Measurements from ENCODE around the gene GALNT7. TPM values are rescaled to one million over a fixed set of nuclear protein-coding genes. Genes with fewer than 3 reads are reported as not detected.

The GALNT7 gene
- total RNA-seq, 1 experiment from 2014 or later, result 13.8 TPM

GRCh38 chr4:173237762-173238161 is 69.2 kb downstream of the GALNT7 start:
- Histone ChIP-seq H3K4me3 (ENCODE audit: low read length) (no peak overlapping the region), H4K20me1 (ENCODE audit: low read length) (no peaks in the 10 kb centered on the region), H3K4me2 (ENCODE audit: low read length) (no peak overlapping the region), H2AFZ (ENCODE audit: low read length) (no peak overlapping the region), H3F3A (ENCODE audit: low read length, unreplicated experiment) (no peaks in the 10 kb centered on the region), H3K79me2 (ENCODE audit: low read length) (0 out of 2 replicates have a peak, but pooled peaks cover 3% of the 10 kb centered on the region), H3K9me2 (replicated peaks; ENCODE audit: low read length) (no peaks in the 10 kb centered on the region), H3K27me3 (ENCODE audit: low read length) (no peaks in the 10 kb centered on the region), H3K9ac (ENCODE audit: low read length) (no peak overlapping the region), H3K4me1 (ENCODE audit: insufficient read depth, low read length) (peaks cover 17% of the 10 kb centered on the region), H3K36me3 (ENCODE audit: low read depth, low read length) (no peaks in the 10 kb centered on the region), H3K27ac (ENCODE audit: low read length) (no peak overlapping the region), H3K9me3 (ENCODE audit: low read length) (no peaks in the 10 kb centered on the region)
- ATAC-seq (no peak), DNase-seq (no peak)
- CTCF ChIA-PET, result interaction anchor here (0.9 kb wide), 2 partner anchors 24 to 224 kb away, joined by 3 to 15 read pairs; no protein-coding TSS in a partner anchor
- no TSS peak for BruUV-seq (replicated peaks)
- POLR2A ChIA-PET (ENCODE audit: unreplicated experiment), result no interaction called here
- no peak for TF ChIP-seq EZH2 (IDR thresholded peaks at IDR 0.05; ENCODE audit: low read length, unreplicated experiment)
- TF ChIP-seq EZH2phosphoT487 (IDR thresholded peaks at IDR 0.05; ENCODE audit: borderline replicate concordance, low read length), result no peak
- TF ChIP-seq, protein P1, sequence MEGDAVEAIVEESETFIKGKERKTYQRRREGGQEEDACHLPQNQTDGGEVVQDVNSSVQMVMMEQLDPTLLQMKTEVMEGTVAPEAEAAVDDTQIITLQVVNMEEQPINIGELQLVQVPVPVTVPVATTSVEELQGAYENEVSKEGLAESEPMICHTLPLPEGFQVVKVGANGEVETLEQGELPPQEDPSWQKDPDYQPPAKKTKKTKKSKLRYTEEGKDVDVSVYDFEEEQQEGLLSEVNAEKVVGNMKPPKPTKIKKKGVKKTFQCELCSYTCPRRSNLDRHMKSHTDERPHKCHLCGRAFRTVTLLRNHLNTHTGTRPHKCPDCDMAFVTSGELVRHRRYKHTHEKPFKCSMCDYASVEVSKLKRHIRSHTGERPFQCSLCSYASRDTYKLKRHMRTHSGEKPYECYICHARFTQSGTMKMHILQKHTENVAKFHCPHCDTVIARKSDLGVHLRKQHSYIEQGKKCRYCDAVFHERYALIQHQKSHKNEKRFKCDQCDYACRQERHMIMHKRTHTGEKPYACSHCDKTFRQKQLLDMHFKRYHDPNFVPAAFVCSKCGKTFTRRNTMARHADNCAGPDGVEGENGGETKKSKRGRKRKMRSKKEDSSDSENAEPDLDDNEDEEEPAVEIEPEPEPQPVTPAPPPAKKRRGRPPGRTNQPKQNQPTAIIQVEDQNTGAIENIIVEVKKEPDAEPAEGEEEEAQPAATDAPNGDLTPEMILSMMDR (conservative IDR thresholded peaks at IDR 0.05; ENCODE audit: low read depth, low read length), result no peak
- intact Hi-C loops (cut with micrococcal nuclease), result no loop called here

- Histone ChIP-seq H3K27me3 (ENCODE audit: low read length) (no peaks in the 10 kb centered on the region), H3F3A (ENCODE audit: low read length, unreplicated experiment) (no peaks in the 10 kb centered on the region), H3K36me3 (ENCODE audit: low read depth, low read length) (no peaks in the 10 kb centered on the region), H3K9me3 (ENCODE audit: low read length) (no peaks in the 10 kb centered on the region), H3K4me2 (ENCODE audit: low read length) (no peak overlapping the region), H4K20me1 (ENCODE audit: low read length) (no peaks in the 10 kb centered on the region), H2AFZ (ENCODE audit: low read length) (no peak overlapping the region), H3K9me2 (replicated peaks; ENCODE audit: low read length) (no peaks in the 10 kb centered on the region), H3K4me1 (ENCODE audit: insufficient read depth, low read length) (peaks cover 31% of the 10 kb centered on the region), H3K79me2 (ENCODE audit: low read length) (peaks cover 14% of the 10 kb centered on the region; the same call in 1 of the 2 replicates), H3K9ac (ENCODE audit: low read length) (no peak overlapping the region), H3K27ac (ENCODE audit: low read length) (no peak overlapping the region), H3K4me3 (ENCODE audit: low read length) (no peak overlapping the region)
- no peak for DNase-seq
- ChIA-PET CTCF (no interaction called here), POLR2A (ENCODE audit: unreplicated experiment) (no interaction called here)
- intact Hi-C loops (cut with micrococcal nuclease), result no loop called here
- no peak for ATAC-seq
- TF ChIP-seq, protein P1 (conservative IDR thresholded peaks at IDR 0.05; ENCODE audit: low read depth, low read length), result no peak
- TF ChIP-seq EZH2phosphoT487 (IDR thresholded peaks at IDR 0.05; ENCODE audit: borderline replicate concordance, low read length), result no peak
- no TSS peak for BruUV-seq (replicated peaks)
Measured at GRCh38 chr4:173240696-173241095, 72.1 kb downstream of the GALNT7 start.

DNA sequence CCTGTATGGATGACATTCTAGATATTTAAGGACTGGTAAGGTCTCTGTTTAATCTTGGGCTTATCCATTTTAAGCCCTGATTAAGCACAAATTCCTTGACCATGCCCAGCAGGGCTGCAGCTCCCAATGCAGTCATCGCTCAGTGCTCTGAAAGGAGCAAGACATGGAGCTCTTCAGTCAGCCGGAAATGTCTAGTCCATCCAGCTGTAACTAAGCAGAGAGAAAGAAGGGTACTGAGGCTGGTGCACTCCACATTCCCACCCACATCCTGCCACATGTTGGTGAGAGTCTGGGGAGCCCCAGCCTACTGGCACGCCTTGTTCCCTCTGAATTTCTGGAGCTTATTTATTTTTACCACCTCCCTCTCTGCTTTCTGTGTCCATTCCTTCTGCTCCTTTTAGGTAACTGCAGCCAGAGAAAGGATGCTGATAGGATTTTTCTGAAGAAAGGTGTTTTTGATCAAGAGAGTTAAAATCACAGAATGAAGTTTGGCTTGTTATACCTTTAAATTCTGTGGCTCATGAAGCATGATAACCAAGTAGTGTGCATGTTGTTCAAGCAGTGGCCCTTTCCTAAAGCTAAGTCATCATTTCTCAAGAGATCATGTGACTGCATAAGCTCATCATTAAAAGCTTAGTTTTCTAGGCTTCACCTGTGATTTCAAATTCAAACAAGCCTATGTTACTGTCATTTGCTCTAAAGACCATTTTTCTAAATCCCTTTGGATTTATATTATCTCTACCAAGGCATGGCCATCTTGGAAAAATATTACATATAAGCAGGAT is 74.0 kb downstream of the GALNT7 start:
- TF ChIP-seq EZH2 (IDR thresholded peaks at IDR 0.05; ENCODE audit: low read length, unreplicated experiment) (no peak), EZH2phosphoT487 (IDR thresholded peaks at IDR 0.05; ENCODE audit: borderline replicate concordance, low read length) (no peak)
- TF ChIP-seq, protein P1 (conservative IDR thresholded peaks at IDR 0.05; ENCODE audit: low read depth, low read length), result no peak
- Histone ChIP-seq H3K9ac (ENCODE audit: low read length) (no peak overlapping the region), H3K27ac (ENCODE audit: low read length) (peak overlapping the region; percentile 22), H2AFZ (ENCODE audit: low read length) (no peak overlapping the region), H3K4me1 (ENCODE audit: insufficient read depth, low read length) (peaks cover 18% of the 10 kb centered on the region), H4K20me1 (ENCODE audit: low read length) (no peaks in the 10 kb centered on the region), H3K36me3 (ENCODE audit: low read depth, low read length) (no peaks in the 10 kb centered on the region), H3K9me3 (ENCODE audit: low read length) (no peaks in the 10 kb centered on the region), H3F3A (ENCODE audit: low read length, unreplicated experiment) (no peaks in the 10 kb centered on the region), H3K4me3 (ENCODE audit: low read length) (no peak overlapping the region), H3K9me2 (replicated peaks; ENCODE audit: low read length) (no peaks in the 10 kb centered on the region), H3K79me2 (ENCODE audit: low read length) (peaks cover 14% of the 10 kb centered on the region; the same call in 1 of the 2 replicates), H3K27me3 (ENCODE audit: low read length) (no peaks in the 10 kb centered on the region), H3K4me2 (ENCODE audit: low read length) (peak overlapping the region; percentile 27; the same call in 1 of the 2 replicates)
- CTCF ChIA-PET, result interaction anchor here (0.5 to 1.0 kb wide), 2 partner anchors 9 to 229 kb away, joined by 4 to 11 read pairs; no protein-coding TSS in a partner anchor
- POLR2A ChIA-PET (ENCODE audit: unreplicated experiment), result no interaction called here
- BruUV-seq (replicated peaks), result no TSS peak
- ATAC-seq (no peak), DNase-seq (no peak)
- intact Hi-C loops (cut with micrococcal nuclease), result no loop called here

All from PC-3 (cell line).